ACC112 (cell line): ENCODE results near the gene GPR45.

Experiments
- H2AFZ ChIP-seq: fragments of 200-600 bp; sonication (generic); one replicate; pipeline ENCODE4 v1.6.0; 2017; ENCODE audit warnings: antibody characterized with exemption, low read length; ENCODE audit not compliant: unreplicated experiment
- H3K27ac ChIP-seq: fragments of 200-600 bp; sonication (generic); 2 replicates; pipeline ENCODE4 v1.5.1; 2014; ENCODE audit warnings: low read depth, mild to moderate bottlenecking, antibody characterized with exemption, low read length, moderate library complexity
- H3K27me3 ChIP-seq: fragments of 200-600 bp; sonication (generic); 2 replicates; pipeline ENCODE4 v1.6.1; 2014; ENCODE audit warnings: mild to moderate bottlenecking, antibody characterized with exemption, low read length, moderate library complexity, mixed read lengths; ENCODE audit not compliant: insufficient read depth
- H3K36me3 ChIP-seq: fragments of 200-600 bp; sonication (generic); 2 replicates; pipeline ENCODE4 v1.6.1; 2016; ENCODE audit warnings: mild to moderate bottlenecking, antibody characterized with exemption, low read length, moderate library complexity, mixed read lengths; ENCODE audit not compliant: insufficient read depth
- H3K4me1 ChIP-seq: fragments of 200-600 bp; sonication (generic); one replicate; pipeline ENCODE4 v1.6.1; 2016; ENCODE audit warnings: low read length, mixed read lengths; ENCODE audit not compliant: insufficient read depth, unreplicated experiment, control insufficient read depth
- H3K4me3 ChIP-seq: fragments of 200-600 bp; sonication (generic); 2 replicates; pipeline ENCODE4 v1.5.1; 2014; ENCODE audit warnings: mild to moderate bottlenecking, low read depth, low read length
- H3K79me2 ChIP-seq: fragments of 200-600 bp; sonication (generic); one replicate; pipeline ENCODE4 v1.6.0; 2016; ENCODE audit warnings: low read length; ENCODE audit not compliant: control insufficient read depth, unreplicated experiment, insufficient read depth

Gene GPR45

GRCh38 chr2:105274046-105274445, 32.5 kb downstream of the GPR45 start:
- H2AFZ ChIP-seq, result no peak overlapping the region
- H3K36me3 ChIP-seq, result 0 out of 2 replicates have a peak, but pooled peaks cover 3% of the 10 kb centered on the region
- H3K79me2 ChIP-seq, result no peaks in the 10 kb centered on the region
- H3K4me3 ChIP-seq, result no peak overlapping the region
- H3K4me1 ChIP-seq, result no peaks in the 10 kb centered on the region
- no peak overlapping the region for H3K27ac ChIP-seq
- H3K27me3 ChIP-seq, result no peaks in the 10 kb centered on the region

GRCh38 chr2:105278654-105279053, 37.1 kb downstream of the GPR45 start:
- Histone ChIP-seq H3K79me2 (no peaks in the 10 kb centered on the region), H3K4me3 (no peak overlapping the region), H3K27ac (no peak overlapping the region), H2AFZ (no peak overlapping the region), H3K36me3 (0 out of 2 replicates have a peak, but pooled peaks cover 3% of the 10 kb centered on the region), H3K27me3 (no peaks in the 10 kb centered on the region), H3K4me1 (no peaks in the 10 kb centered on the region)

- Histone ChIP-seq H2AFZ (no peak overlapping the region), H3K36me3 (0 out of 2 replicates have a peak, but pooled peaks cover 3% of the 10 kb centered on the region)
Measured at GRCh38 chr2:105279126-105279525, 37.6 kb downstream of the GPR45 start.

GRCh38 chr2:105280281-105280680, 38.7 kb downstream of the GPR45 start:
- H3K4me1 ChIP-seq, result no peaks in the 10 kb centered on the region
- H3K4me3 ChIP-seq, result no peak overlapping the region
- no peak overlapping the region for H3K27ac ChIP-seq
- H3K27me3 ChIP-seq, result no peaks in the 10 kb centered on the region
- H3K36me3 ChIP-seq, result 0 out of 2 replicates have a peak, but pooled peaks cover 3% of the 10 kb centered on the region
- H3K79me2 ChIP-seq, result no peaks in the 10 kb centered on the region
- no peak overlapping the region for H2AFZ ChIP-seq

More at GRCh38 chr2:105279126-105279525, 37.6 kb downstream of the GPR45 start:
- H3K79me2 ChIP-seq, result no peaks in the 10 kb centered on the region
- H3K27me3 ChIP-seq, result no peaks in the 10 kb centered on the region
- H3K4me1 ChIP-seq, result no peaks in the 10 kb centered on the region
- H3K4me3 ChIP-seq, result no peak overlapping the region
- no peak overlapping the region for H3K27ac ChIP-seq

- Histone ChIP-seq H3K27ac (no peak overlapping the region), H3K4me3 (no peak overlapping the region), H3K79me2 (no peaks in the 10 kb centered on the region), H2AFZ (no peak overlapping the region), H3K36me3 (no peaks in the 10 kb centered on the region), H3K27me3 (no peaks in the 10 kb centered on the region), H3K4me1 (no peaks in the 10 kb centered on the region)
Measured at GRCh38 chr2:105283532-105283931, 42.0 kb downstream of the GPR45 start.

GRCh38 chr2:105287692-105288091, 46.1 kb downstream of the GPR45 start:
- no peak overlapping the region for H2AFZ ChIP-seq
- H3K36me3 ChIP-seq, result peaks cover 3% of the 10 kb centered on the region; the same call in 1 of the 2 replicates
- H3K4me3 ChIP-seq, result no peak overlapping the region
- no peaks in the 10 kb centered on the region for H3K79me2 ChIP-seq
- no peaks in the 10 kb centered on the region for H3K4me1 ChIP-seq
- H3K27me3 ChIP-seq, result no peaks in the 10 kb centered on the region
- H3K27ac ChIP-seq, result no peak overlapping the region

- H3K27me3 ChIP-seq, result no peaks in the 10 kb centered on the region
- no peaks in the 10 kb centered on the region for H3K4me1 ChIP-seq
- H3K36me3 ChIP-seq, result peaks cover 3% of the 10 kb centered on the region; the same call in 1 of the 2 replicates
- no peak overlapping the region for H3K27ac ChIP-seq
- H2AFZ ChIP-seq, result no peak overlapping the region
- H3K79me2 ChIP-seq, result no peaks in the 10 kb centered on the region
- H3K4me3 ChIP-seq, result no peak overlapping the region
Measured at GRCh38 chr2:105288133-105288532, 46.6 kb downstream of the GPR45 start.

- H3K27me3 ChIP-seq, result no peaks in the 10 kb centered on the region
- H3K79me2 ChIP-seq, result no peaks in the 10 kb centered on the region
- no peak overlapping the region for H2AFZ ChIP-seq
- no peak overlapping the region for H3K27ac ChIP-seq
- no peak overlapping the region for H3K4me3 ChIP-seq
- H3K36me3 ChIP-seq, result peaks cover 3% of the 10 kb centered on the region; the same call in 1 of the 2 replicates
- H3K4me1 ChIP-seq, result no peaks in the 10 kb centered on the region
Measured at GRCh38 chr2:105290981-105291660, 49.6 kb downstream of the GPR45 start.

- Histone ChIP-seq H2AFZ (no peak overlapping the region), H3K27me3 (no peaks in the 10 kb centered on the region), H3K4me3 (no peak overlapping the region), H3K27ac (no peak overlapping the region), H3K36me3 (peaks cover 3% of the 10 kb centered on the region; the same call in 1 of the 2 replicates), H3K79me2 (no peaks in the 10 kb centered on the region), H3K4me1 (no peaks in the 10 kb centered on the region)
Measured at GRCh38 chr2:105291981-105292380, 50.4 kb downstream of the GPR45 start.
